Suppressor macrophage treated with lipopolysaccharide for 4 hours (primary cell): ENCODE results near the gene SLC13A2.
A peak's percentile ranks its signal among the peaks of the same experiment; 100 is the strongest.

Source experiments
- DNase-seq: peaks from one replicate; pipeline ENCODE4 v3.0.0-alpha.2; 2020

SLC13A2 gene

DNA sequence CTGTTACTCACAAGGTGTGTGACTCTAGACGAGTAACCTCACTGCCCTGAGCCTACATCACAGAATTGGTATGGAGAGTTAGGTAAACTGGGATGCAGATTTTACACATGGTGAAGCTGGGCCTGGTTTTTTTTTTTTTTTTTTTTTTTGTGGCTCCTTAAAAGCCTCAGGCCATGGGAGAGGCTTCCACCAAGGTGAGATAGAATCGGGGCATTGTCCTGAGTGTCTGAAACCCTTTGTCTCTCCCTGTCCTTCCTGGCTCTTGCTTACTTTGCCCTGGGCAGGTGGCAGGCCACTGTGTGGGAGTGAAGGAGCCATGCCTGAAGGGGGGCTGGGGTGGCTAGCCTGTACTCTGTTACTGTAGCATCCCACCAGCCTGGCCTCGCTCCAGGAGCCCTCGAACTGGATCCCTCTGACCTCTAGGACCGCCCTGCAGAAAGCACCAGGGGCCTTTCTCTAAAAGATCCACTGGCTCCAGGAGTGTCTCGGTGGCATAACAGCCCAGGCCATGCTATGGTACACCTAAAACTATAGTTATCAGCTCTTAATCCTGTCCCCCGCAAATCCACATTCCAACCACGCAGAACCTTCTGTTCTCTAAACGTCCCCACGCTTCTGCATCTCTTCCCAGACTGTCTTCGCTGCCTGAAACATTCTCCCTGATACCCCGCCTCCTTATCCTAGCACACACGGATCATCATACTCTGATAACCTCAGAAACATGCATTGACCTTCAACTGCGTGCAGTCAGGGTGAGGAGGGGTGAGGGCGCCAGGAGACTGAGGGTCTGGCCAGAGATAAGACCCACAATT lies 1.7 kb upstream of the SLC13A2 start:
- DNase-seq = no peak

DNA sequence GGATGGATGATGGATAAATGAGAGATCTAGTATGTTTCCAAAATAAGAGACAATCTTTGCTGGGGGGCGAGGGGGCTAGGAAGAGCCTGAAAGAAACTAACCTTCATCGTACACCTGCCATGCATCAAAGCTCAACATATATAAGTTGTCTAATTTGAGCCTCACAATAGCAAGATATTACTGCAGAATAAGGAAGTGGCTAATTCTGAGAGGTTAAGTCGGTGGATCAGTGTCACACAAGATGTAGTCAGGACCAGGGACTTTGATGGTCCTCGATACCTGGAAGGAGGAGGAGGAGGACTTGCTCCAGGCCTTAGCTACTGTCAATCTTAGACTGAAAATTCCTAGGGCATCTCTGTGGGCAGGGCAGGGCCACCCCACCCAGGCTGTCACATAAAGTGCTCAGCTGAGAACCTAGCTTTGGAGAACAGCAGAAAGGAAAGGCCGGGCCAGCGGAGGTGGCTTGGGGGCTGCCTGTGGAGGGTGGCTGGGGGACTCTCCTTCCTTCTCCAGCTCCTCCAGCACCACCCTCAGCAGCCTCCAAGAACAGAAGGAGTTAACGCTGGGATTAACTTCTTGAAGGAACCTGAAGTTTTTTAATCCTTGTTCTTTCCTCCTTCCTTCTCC lies 460 bp upstream of the SLC13A2 start:
- DNase-seq = no peak

DNA sequence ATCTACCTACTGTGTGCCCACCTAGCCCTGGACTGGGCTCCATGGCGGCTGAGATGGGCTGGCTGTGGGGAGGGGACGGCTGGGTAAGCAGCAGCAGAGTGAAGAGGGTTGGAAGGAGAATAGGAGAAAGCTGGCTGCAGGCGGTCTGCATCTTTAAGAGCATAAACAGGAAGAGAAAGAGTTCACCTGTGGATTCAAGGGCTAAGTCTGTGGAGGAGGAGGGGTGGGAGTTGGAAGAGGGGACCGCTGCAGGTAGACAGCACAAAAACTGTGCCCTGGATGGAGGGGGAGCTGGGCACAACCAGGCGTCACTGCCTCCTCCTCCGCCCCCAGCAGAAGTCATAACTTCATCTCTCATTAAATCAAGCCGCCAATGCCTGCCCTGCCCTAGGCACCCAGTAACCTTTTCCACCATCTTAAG lies 677 bp downstream of the SLC13A2 start:
- DNase-seq = no peak

DNA sequence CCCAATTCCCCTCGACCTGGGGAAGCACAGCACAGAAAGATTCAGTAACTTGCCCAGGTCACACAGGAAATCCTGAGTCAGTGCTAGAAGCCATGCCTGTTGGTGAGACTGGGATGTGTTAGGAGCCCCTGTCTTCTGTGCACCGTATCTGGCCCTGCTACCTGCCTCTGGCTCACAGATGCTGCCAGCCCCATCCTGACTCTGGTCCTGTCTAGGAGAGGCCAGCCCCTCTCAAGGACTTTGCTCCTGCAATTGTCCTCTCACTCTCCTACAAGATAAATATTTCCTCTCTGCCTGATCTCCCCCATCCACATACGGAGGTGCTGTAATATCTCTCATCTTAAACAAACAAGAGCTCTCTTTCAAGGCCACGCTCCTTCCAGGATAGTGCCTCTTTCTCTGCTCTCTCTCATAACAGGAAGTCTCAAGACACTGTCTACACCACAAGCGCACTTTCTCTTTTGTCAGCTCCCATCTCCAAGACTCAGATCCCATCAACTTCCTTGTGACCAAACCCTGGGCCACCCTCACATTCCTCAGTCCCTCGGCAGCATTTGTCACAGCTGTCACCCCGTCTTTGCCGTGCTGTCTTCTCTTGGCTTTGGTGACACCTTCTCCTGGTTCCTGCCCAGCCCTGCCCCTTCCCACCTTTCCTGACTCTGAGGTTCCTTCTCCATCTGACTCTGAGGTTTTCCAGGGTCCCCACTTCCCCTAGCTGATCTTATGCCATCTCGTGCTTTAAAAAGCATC lies 1.9 kb downstream of the SLC13A2 start:
- DNase-seq = peak; percentile 48

DNA sequence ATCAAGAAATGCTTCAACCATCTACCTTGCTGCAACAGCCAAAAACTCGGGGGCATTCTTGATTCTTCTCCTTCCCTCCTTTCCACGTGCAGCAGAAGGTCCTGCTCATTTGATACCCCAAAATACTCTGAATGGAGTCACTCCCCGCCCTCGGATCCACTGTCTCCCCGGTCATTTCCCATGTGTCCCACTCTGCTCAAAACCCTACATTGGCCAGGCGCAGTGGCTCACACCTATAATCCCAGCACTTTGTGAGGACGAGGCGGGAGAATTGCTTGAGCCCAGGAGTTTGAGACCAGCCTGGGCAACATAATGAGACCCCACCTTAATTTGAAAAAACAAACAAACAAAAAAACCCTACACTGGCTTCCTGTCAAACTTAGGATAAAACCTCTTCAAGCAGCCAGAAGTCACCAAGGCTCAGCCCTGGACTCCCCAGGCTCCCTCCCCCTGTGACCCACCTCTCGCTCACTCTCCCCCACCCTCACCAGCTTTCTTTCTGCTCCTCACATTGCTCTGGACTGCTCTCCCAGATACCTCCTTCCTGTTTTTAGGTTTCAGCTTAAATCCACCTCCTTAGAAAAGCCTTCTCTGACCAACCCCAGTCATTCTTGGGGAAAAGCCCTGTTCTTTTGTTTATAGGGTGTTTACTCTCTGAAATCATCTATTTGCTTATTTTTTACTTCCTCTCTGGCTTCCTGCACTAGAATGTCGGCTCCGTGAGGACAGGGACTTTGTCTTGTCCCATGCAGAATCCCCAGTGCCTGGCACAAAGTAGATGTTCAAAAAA lies 2.8 kb downstream of the SLC13A2 start:
- peak; percentile 37 for DNase-seq

DNA sequence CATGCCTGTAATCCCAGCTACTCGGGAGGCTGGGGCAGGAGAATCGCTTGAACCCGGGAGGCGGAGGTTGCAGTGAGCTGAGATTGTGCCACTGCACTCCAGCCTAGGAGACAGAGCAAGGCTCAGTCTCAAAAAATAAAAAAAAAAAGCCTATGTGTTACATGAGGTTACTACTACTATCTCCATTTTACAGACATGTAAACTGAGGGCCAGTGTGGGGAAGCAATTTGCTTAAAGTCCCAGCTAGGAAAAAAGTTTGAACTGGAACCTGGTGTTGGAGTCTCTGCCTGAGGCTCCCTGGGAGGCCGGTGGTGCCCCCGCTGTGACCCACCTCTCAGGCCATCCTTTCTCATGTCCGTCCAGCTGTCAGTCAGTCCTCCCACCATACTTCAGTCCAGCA lies 4.5 kb downstream of the SLC13A2 start:
- DNase-seq = no peak

DNA sequence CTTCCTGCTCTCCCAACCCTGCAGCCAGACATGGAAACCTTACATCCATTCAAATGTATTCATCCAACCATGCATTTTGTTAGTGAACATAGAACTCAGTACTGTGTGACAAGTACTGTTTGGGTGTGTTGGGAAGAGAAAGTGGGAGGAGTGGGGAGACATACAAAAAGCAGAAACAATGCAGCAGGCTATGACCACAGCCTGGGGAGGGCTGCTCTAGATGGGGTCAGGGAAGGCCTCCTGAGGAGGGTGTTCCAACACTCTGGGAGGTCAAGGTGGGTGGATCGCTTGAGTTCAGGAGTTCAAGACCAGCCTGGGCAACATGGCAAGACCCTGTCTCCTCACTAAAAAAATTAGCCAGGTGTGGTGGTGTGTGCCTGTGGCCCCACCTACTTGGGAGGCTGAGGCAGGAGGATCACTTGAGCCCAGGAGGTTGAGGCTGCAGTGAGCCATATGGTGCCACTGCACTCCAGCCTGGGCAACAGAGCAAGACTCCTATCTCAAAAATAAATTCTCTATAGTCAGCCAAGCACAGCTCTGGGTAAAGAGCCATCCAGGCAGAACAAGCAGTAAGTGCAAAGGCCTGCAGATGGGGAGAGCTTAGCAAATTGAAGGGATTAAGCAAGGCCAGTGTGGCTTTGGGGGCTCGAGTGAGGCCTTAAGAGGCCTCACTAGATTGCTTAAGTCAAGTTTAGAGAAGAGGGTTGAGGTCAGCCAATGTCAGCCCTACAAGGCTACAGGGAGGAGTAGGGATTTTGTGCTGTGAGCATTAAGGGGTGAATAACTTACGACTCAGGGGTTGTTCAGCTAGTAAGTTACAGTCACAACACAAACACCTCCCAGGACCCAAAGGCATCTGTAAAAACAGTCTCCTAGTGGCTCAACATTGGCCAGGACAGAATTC lies 5.5 kb downstream of the SLC13A2 start:
- peak; percentile 16 for DNase-seq

DNA sequence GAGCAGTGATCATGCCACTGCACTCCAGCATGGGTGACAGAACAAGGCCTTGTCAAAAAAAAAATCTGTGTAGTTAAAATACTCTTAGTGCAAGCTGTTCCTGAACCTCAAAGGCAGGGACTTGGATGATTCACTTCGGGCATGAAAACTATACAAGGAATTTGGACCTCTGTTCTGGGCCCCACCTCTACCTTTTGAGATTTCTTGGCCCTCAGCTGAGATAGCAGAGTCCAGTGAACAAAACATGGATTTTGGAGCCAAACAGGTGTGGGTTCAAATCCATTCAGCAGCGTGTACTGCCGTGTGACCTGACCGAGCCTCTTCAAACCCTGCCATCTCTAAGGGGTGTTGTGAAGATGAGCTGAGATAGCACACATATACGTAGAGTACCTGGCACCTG lies 6.8 kb downstream of the SLC13A2 start:
- DNase-seq = no peak

DNA sequence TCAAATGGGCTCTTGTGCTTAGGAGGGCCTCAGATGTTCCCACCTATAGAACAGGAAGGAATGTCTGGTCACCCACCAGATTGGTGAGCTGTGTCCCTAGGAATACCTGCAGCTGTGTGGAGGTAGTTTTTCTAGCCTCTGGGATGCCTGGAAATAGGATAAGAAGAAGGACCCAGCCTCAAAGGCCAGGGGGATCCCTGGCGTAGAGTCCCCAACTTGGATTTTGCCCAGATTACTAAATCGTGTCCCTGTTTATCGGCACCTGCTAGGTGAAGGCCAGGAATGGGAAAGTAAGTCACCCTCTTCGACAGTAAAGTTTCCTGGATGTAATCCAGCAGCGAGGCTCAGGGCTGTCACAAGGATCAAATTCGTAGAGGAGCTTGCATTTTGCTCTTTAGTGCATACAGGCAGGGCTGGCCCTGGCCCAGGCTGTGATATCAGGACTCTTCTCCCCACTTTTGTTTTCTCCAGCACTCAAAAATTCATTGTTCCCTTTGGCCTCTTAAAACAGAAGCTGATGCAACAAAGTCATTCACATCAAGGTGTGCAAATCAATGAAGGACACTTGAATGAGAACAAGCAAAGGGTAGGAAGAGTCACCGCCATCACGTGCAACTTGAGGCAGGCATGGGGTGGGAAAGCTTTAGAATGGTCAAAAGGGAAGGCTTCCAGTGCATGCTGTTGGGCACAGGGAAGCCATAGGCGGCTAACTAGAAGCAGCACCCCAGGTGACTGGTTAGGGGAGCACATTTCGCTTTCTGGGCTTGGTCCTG lies 7.5 kb downstream of the SLC13A2 start:
- DNase-seq = no peak

DNA sequence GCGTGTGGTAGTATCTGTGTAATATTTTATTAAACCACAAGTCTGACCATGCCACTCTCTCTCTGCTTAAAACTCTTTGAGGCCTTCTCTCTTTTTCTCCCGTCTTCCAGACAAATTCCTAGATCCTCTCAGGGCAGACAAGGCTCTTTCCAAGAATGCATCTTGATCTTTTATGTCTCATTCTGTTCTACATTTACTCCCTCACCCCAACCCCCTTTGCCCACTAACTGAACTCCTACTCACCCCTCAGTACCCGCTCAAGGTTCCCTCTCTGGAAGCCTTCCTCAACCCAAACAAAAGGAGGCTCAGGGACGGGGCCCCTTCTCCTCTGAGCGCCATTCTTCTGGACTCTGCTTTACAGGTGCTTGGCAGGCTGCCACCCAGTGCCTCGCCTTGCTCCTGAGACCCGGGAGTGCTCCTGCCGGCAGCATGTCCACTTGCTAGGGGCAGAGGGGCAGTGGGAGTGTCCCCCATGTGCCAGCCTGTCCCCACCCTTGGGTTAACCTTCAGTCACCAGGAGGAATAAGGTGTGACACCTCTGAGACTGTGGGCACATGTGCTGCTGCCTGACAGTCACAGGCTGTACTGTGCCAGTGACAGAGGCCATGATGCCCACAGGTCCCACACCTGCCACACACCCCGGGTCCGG lies 9.2 kb downstream of the SLC13A2 start:
- no peak for DNase-seq

DNA sequence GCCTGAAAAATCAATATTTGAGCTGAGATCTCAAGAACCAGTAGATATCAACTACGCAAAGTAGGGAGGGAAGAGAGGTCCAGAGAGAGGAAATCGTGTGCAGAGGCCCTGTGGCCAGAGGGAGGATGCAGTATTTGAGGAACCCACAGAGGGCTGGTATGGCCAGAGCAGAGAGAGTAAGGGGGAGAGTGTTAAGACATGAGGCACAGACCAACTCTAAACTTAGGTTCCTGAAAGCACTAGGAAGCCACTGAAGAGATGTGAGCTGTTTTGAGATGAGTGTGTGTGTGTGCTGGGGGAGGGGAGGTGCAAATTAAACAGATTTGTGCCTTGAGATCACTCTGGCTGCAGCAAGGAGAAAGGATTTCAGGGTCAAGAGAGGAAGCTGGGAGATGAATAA lies 10.9 kb downstream of the SLC13A2 start:
- no peak for DNase-seq

DNA sequence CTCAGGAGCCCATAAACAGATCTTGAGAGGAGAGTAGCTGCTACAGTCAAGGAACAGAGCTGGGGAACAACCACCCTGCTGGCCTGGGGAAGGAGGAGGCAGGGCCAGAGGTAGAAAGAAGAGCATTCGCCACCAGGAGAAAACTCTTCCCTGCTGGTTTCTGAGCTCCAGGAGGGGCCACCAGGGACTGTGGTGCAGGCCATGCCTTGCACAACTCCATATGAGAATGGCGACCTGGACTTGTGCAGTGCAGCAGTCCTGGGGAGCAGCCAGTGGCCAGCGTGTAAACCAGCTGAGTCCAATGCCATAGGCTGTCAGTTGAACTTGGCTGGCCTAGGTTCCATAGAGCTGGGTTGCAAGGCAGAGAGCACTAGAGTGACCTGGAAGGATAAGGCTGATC lies 11.6 kb downstream of the SLC13A2 start:
- no peak for DNase-seq

DNA sequence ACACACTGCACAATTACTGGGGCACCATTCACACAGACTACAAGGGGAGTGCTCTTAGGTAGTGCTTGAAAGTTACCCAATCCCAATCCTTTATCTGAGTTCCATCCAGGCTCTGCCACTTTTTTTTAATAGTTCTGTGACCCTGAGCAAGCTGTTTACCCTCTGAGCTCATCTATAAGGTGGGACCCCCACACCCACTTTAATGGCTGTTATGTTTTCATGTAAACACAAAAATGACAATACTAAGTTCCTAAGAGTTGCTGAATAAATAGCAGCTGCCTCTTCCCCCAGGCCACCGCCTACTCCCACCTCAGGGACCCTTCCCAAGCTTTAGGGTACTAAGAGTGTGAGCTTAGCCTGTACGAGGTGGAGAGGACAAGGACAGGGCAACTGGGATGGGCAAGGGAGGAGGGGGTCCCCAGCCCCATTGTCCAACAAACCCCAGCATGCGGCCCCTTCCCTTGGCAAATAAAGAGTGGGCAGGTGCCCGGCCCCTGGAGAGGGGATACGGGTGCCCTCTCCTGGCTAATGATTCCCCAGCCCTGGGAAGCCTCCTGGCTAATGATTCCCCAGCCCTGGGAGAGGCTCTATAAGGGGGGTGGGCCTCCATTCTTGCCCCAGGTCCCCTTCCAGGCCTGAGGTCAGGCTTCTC lies 14.6 kb downstream of the SLC13A2 start:
- no peak for DNase-seq

DNA sequence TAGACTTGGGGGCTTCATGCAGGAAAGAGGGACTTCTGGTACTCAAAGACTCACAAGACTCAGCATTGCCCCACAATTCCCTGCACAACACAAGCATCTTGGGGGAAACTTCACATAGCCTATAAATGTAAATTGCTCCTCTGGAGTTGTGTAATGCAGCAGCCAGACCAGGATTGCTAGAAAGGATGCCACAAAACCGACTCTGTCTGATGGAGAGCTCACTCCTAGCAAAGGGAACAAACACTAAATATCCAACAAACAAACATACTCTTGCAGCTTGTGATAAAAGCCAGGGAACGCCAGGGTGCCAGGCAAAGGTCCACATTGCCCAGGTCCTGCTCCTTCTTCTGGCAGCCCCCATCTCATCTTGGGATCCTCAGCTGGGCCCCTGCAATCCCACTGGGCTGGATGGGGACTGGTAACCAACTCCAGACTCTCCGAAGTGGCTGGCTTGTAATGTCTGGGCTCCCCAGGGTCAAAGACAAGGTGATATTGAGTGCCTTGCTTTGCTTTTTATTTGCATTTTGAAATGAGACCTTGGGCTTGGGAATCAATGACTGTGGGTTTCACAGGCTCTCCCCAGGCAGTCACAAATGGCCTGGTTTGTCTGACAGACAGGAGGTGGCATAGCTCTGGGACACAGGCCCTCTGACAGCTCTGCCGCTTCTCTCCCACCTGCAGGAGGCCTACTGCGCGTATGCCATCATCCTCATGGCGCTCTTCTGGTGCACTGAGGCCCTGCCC lies 15.3 kb downstream of the SLC13A2 start:
- no peak for DNase-seq

DNA sequence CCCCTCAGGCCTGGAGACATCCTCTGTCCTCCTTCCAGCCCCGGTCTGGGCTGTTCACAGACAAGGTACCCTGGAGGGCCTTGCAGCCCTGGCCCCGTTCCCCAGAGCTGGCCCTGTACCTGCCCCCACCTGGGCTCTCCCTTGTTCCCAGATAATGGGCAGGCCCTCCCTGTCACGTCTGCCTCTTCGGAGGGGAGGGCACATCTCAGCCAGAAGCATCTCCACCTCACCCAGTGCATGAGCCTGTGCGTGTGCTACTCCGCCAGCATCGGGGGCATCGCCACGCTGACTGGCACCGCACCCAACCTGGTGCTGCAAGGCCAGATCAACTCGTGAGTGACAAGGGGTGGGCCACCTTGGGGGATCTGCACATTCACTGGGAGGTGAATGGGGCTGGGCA lies 17.8 kb downstream of the SLC13A2 start:
- DNase-seq = no peak

DNA sequence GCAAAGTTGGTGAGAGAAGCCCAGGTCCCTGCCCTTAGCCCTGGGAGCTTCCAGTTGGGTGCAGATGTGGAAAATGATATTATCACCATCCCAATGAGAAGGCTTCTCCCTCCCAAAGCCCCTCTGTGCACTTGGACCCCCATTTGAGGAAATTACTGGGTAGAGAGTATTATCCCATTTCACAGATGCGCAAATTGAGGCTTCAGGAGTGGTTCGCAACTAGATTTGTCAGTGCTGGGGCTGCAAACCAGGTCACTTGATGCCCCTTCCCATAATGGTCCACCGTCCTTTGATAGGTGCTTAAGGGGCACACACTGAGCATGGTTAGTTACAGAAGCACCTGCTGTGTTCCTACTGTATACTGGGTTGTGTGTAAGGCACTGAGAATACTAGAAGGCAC lies 18.4 kb downstream of the SLC13A2 start:
- DNase-seq = no peak

DNA sequence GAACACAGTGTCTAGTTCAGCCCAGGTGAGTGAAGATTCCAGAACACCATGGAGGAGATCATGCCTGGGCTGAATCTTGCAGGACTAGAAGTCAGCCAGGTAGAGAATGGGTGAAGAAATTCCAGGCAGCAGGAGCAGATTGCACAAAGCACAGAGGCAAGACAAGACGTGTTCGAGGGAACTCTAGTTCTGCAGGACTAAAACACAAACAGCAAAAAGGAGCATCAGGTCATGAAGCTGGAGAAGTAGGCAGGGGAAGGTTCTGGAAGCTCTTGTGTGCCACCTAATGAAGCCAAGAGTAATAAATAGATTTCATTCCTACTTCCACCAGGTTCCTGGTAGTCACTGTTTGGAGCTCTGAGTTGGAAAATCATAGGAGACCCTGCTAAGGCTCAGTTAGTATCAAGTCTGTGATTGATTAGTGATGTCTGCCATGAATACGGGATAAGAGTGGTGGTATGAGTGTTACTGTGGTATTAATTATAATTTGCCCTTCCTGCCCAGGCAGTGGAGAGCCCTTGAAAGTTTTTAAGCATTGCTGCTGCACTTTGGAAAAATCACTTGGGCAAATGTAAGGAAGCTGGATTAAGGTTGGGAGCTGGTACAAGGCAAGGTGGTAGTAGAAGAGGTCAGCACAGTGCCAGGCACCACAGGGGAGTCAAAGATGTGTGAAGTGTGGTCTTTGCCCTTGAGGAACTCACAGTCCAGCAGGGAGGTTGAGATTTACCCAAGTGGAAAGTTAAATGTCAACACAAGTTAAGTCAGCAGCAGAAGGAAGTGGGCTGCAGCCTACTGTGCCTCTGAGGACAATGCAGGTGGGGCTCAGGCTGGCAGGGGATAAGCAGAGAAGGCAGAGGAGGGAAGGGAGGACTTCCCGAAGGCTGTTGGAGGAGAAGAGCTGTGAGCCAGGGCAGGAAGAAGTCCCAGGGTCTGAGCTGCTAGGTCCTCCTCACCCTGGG lies 19.2 kb downstream of the SLC13A2 start:
- DNase-seq = no peak

DNA sequence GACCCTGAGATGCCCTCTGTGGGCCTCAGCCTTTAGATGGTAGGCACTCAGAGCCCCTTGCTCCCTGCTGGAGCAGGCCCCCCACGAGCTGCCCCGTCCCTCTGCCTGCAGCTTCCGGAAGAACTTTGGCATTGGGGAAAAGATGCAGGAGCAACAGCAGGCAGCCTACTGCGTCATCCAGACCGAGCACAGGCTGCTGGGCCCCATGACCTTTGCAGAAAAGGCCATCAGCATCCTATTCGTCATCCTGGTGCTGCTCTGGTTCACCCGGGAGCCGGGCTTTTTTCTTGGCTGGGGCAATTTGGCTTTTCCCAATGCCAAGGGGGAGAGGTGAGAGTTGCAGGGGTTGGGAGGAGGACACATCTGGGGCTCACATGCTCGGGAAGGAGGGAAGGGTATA lies 20.0 kb downstream of the SLC13A2 start:
- no peak for DNase-seq
